A673 (cell line): ENCODE measurements around the gene AQP2. TPM values are rescaled to one million over a fixed set of nuclear protein-coding genes. Genes with fewer than 3 reads are reported as not detected.

Experiments
- BruUV-seq: library from RNA; stranded (reverse); fragments of 400-500 nt; replicated peaks from 2 replicates; lab custom pipeline; 2021; lab: Mats Ljungman, UMichigan
- CTCF ChIA-PET: fragments of 300-600 bp; sonication (Branson Sonifier 250); formaldehyde crosslinking; loops from one replicate; lab custom pipeline; 2022; ENCODE audit warnings: antibody characterized with exemption; lab: Charles Lee
- POLR2A ChIA-PET: fragments of 300-600 bp; sonication (Branson Sonifier 250); formaldehyde crosslinking; loops from one replicate; lab custom pipeline; 2022; ENCODE audit warnings: antibody characterized with exemption; ENCODE audit not compliant: low non-redundant PET; lab: Charles Lee
- DNase-seq: peaks from one replicate; pipeline ENCODE4 v3.0.0-alpha.2; 2015; ENCODE audit warnings: low spot score
- H3K27ac ChIP-seq: fragments of 200-600 bp; sonication (generic); 2 replicates; pipeline ENCODE4 v1.5.1; 2016; ENCODE audit warnings: mixed run types, low read depth, mild to moderate bottlenecking, mixed read lengths, antibody characterized with exemption, low read length; ENCODE audit not compliant: poor library complexity, severe bottlenecking
- H3K27me3 ChIP-seq: fragments of 200-600 bp; sonication (generic); replicated peaks from 2 replicates; pipeline ENCODE4 v1.6.1; 2017; ENCODE audit warnings: mixed run types, low read depth, mild to moderate bottlenecking, mixed read lengths, antibody characterized with exemption, low read length; ENCODE audit not compliant: insufficient read depth, poor library complexity
- H3K36me3 ChIP-seq: fragments of 200-600 bp; sonication (generic); 2 replicates; pipeline ENCODE4 v1.6.1; 2016; ENCODE audit warnings: mixed run types, mild to moderate bottlenecking, mixed read lengths, antibody characterized with exemption, low read length; ENCODE audit not compliant: insufficient read depth, poor library complexity, severe bottlenecking
- H3K4me1 ChIP-seq: fragments of 200-600 bp; sonication (generic); 2 replicates; pipeline ENCODE4 v1.6.1; 2017; ENCODE audit warnings: mixed run types, mild to moderate bottlenecking, mixed read lengths, antibody characterized with exemption, low read length; ENCODE audit not compliant: insufficient read depth, poor library complexity, severe bottlenecking
- H3K4me3 ChIP-seq: fragments of 200-600 bp; sonication (generic); 2 replicates; pipeline ENCODE4 v1.5.1; 2016; ENCODE audit warnings: low read depth, mixed run types, mild to moderate bottlenecking, mixed read lengths, low read length; ENCODE audit not compliant: poor library complexity, severe bottlenecking
- H3K9me3 ChIP-seq: fragments of 200-600 bp; sonication (generic); 2 replicates; pipeline ENCODE4 v1.6.1; 2016; ENCODE audit warnings: mixed run types, low read depth, mild to moderate bottlenecking, mixed read lengths, antibody characterized with exemption, low read length; ENCODE audit not compliant: poor library complexity, severe bottlenecking
- EZH2 ChIP-seq: fragments of 200-600 bp; sonication (generic); IDR thresholded peaks from 2 replicates; pipeline ENCODE4 v1.6.1; 2017; ENCODE audit warnings: borderline replicate concordance, low read depth, mild to moderate bottlenecking, mixed read lengths, antibody characterized with exemption, low read length; ENCODE audit not compliant: poor library complexity, severe bottlenecking
- intact Hi-C: fragments of 100-400 bp; cut with micrococcal nuclease; formaldehyde crosslinking; loops from one replicate; pipeline ENCODE4 v1.10.0; 2022; ENCODE audit not compliant: unreplicated experiment
- total RNA-seq: library from RNA; stranded (reverse); gene quantifications from 2 replicates; pipeline ENCODE4 v1.2.3, GENCODE V29; 2021
- TF ChIP-seq, protein P1 (sequence below): fragments of 300-800, 200-600 bp; sonication (generic); conservative IDR thresholded peaks from 2 replicates; pipeline ENCODE4 v1.5.1; 2017; ENCODE audit warnings: low read depth, mild to moderate bottlenecking, antibody characterized with exemption, low read length, moderate library complexity, mixed read lengths

AQP2 gene
- total RNA-seq, 1 experiment from 2014 or later: not detected

DNA sequence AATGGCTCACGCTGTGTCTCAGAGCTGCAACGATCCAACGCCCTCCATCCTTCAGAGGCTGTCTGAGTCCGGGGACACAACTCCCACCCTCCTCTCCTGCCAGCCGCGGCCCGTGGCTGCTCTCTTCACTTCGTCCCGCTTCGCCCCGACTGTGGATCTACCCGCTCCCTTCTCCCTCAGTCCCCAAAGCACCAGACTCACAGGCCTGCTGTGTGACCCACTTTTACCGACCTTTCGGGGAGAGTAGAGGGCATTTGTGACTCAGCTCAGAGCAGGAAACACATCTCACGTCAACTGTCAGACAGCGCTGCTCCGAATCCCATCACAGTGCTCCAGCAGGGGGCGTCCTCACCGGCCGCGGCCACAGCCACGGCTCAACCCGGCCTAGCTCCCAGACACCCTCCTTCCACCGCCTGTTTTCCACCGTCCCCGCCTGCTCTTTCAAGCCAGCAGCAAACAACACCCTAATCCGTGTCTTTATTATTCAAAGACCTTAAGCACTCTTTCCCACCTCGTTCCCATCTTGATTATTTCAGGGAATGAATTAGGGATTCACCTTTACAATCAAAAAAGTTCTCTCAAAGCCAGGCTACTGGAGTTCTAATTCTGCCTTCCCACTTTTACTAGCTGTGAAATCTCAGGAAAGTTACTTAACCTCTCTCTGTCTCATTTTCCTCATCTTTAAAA lies 5.0 kb upstream of the AQP2 start:
- H3K27me3 ChIP-seq: no peaks in the 10 kb centered on the region
- TF ChIP-seq, protein P1, sequence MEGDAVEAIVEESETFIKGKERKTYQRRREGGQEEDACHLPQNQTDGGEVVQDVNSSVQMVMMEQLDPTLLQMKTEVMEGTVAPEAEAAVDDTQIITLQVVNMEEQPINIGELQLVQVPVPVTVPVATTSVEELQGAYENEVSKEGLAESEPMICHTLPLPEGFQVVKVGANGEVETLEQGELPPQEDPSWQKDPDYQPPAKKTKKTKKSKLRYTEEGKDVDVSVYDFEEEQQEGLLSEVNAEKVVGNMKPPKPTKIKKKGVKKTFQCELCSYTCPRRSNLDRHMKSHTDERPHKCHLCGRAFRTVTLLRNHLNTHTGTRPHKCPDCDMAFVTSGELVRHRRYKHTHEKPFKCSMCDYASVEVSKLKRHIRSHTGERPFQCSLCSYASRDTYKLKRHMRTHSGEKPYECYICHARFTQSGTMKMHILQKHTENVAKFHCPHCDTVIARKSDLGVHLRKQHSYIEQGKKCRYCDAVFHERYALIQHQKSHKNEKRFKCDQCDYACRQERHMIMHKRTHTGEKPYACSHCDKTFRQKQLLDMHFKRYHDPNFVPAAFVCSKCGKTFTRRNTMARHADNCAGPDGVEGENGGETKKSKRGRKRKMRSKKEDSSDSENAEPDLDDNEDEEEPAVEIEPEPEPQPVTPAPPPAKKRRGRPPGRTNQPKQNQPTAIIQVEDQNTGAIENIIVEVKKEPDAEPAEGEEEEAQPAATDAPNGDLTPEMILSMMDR: peak; percentile 97
- no peak for TF ChIP-seq EZH2
- H3K9me3 ChIP-seq: no peaks in the 10 kb centered on the region
- peak; percentile 82 for DNase-seq
- H3K36me3 ChIP-seq: no peaks in the 10 kb centered on the region
- ChIA-PET CTCF (interaction anchor here (0.6 to 1.8 kb wide), 14 partner anchors 8 to 146 kb away, joined by 3 to 10 read pairs (median 4); no protein-coding TSS in a partner anchor), POLR2A (no interaction called here)
- intact Hi-C loops: loop anchor here (5.0 to 10.0 kb wide), 2 partner anchors 78 to 171 kb away; no protein-coding TSS in a partner anchor
- H3K27ac ChIP-seq: no peak overlapping the region
- H3K4me3 ChIP-seq: peak overlapping the region; percentile 30
- H3K4me1 ChIP-seq: no peaks in the 10 kb centered on the region
- BruUV-seq: no TSS peak

DNA sequence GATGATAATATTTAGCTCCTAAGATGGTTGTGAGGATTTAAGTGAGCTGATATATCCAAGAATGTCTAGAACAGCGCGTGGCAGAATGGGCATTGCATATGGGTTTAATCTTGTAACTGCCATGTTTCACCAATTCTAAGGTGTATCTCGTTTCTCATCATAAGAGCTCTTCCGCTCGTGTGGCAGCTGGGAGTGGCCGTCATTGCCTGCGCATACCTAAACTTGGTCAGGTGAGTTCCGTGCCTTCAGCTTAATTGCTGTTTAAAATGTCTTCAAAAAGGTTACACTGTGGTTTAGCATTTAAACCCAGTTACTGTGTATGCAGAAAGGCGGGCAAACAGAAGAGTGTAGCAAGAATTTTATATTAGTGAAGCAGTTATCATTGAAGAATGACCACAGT lies 4.5 kb upstream of the AQP2 start:
- TF ChIP-seq, protein P1: no peak
- TF ChIP-seq EZH2: no peak
- BruUV-seq: no TSS peak
- Histone ChIP-seq H3K27me3 (no peaks in the 10 kb centered on the region), H3K36me3 (no peaks in the 10 kb centered on the region), H3K4me1 (no peaks in the 10 kb centered on the region), H3K27ac (no peak overlapping the region), H3K4me3 (no peak overlapping the region), H3K9me3 (no peaks in the 10 kb centered on the region)
- no peak for DNase-seq
- intact Hi-C loops: loop anchor here (5.0 to 10.0 kb wide), 2 partner anchors 79 to 171 kb away; no protein-coding TSS in a partner anchor
- ChIA-PET CTCF (interaction anchor here (0.6 to 1.8 kb wide), 11 partner anchors 8 to 147 kb away, joined by 3 to 10 read pairs (median 4); no protein-coding TSS in a partner anchor), POLR2A (no interaction called here)

- H3K4me3 ChIP-seq: no peak overlapping the region
- no peaks in the 10 kb centered on the region for H3K36me3 ChIP-seq
- BruUV-seq: no TSS peak
- ChIA-PET CTCF (interaction anchor here (1.0 to 1.8 kb wide), 4 partner anchors 52 to 124 kb away, joined by 3 to 10 read pairs (median 5); no protein-coding TSS in a partner anchor), POLR2A (no interaction called here)
- DNase-seq: no peak
- no peaks in the 10 kb centered on the region for H3K27me3 ChIP-seq
- H3K9me3 ChIP-seq: no peaks in the 10 kb centered on the region
- H3K4me1 ChIP-seq: no peaks in the 10 kb centered on the region
- TF ChIP-seq, protein P1: no peak
- TF ChIP-seq EZH2: no peak
- H3K27ac ChIP-seq: no peak overlapping the region
- intact Hi-C loops: loop anchor here (5.0 to 10.0 kb wide), 2 partner anchors 79 to 172 kb away; no protein-coding TSS in a partner anchor
Observed at GRCh38 chr12:49946497-49946896, 4.0 kb upstream of the AQP2 start.
